ENCODE data around the gene TEDC1. TPM values are rescaled to one million over a fixed set of nuclear protein-coding genes. Genes with fewer than 3 reads are reported as not detected.

TEDC1 gene
- polyA plus RNA-seq, 1 experiment = 6.4 TPM

DNA sequence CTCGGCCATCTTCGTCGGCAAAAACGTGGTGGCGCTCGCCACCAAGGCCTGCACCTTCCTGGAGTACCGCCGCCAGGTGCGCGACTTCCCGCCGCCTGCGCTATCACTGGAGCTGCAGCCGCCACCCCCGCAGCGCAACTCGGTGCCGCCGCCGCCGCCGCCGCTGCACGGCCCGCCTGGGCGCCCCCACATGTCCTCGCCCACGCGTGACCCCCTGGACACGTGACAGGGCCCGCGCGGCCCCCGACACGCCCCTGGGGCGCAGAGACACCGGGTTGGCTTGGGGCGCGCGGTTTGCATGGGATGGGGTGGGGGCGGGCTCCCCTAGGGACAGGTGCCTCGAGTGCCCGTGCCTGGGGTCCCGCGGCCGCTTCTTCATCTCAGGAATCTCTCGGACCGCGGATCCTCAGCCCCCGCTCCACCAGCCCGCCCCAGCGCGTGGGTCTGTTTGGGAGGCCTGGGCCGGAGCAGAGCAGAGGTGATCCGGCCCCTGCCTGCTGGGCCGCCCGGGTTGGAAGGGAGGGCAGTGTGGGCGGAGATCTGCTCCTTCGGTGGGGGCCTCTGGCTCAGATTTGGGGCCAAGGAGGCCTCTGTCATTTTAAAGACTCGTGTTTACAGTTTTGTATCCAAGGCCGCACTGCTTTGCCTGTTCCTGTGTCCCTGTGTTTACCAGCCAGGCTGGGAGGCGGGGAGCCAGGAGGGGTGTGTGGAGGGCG is 38.7 kb downstream of the TEDC1 start:
- POLR2A ChIA-PET = no interaction called here
- H3K4me3 ChIP-seq (ENCODE audit: low read depth, low read length) = no peak overlapping the region
- DNase-seq (ENCODE audit: low read depth) = no peak
- no peaks in the 10 kb centered on the region; the same call in 1 of the 2 replicates for H3K36me3 ChIP-seq (ENCODE audit: control insufficient read depth, insufficient read depth, low read length)
- H3K27me3 ChIP-seq (ENCODE audit: control insufficient read depth, insufficient read depth, low read length) = no peaks in the 10 kb centered on the region
- CTCF ChIA-PET = interaction anchor here (0.7 to 4.0 kb wide), 3 partner anchors 13 to 159 kb away, joined by 3 to 19 read pairs (median 16); no protein-coding TSS in a partner anchor
- no peak for TF ChIP-seq CTCF (IDR thresholded peaks at IDR 0.05; ENCODE audit: insufficient read depth, low read depth, low read length)

- DNase-seq (ENCODE audit: low read depth) = no peak
- TF ChIP-seq CTCF (IDR thresholded peaks at IDR 0.05; ENCODE audit: insufficient read depth, low read depth, low read length) = no peak
- Histone ChIP-seq H3K27me3 (ENCODE audit: control insufficient read depth, insufficient read depth, low read length) (no peaks in the 10 kb centered on the region), H3K4me3 (ENCODE audit: low read depth, low read length) (no peak overlapping the region), H3K36me3 (ENCODE audit: control insufficient read depth, insufficient read depth, low read length) (no peaks in the 10 kb centered on the region; the same call in 1 of the 2 replicates)
- POLR2A ChIA-PET = no interaction called here
- CTCF ChIA-PET = interaction anchor here (2.2 to 4.0 kb wide), 2 partner anchors 41 to 160 kb away, joined by 6 to 16 read pairs; no protein-coding TSS in a partner anchor
Observed at GRCh38 chr14:105530285-105531087, 39.4 kb downstream of the TEDC1 start.

DNA sequence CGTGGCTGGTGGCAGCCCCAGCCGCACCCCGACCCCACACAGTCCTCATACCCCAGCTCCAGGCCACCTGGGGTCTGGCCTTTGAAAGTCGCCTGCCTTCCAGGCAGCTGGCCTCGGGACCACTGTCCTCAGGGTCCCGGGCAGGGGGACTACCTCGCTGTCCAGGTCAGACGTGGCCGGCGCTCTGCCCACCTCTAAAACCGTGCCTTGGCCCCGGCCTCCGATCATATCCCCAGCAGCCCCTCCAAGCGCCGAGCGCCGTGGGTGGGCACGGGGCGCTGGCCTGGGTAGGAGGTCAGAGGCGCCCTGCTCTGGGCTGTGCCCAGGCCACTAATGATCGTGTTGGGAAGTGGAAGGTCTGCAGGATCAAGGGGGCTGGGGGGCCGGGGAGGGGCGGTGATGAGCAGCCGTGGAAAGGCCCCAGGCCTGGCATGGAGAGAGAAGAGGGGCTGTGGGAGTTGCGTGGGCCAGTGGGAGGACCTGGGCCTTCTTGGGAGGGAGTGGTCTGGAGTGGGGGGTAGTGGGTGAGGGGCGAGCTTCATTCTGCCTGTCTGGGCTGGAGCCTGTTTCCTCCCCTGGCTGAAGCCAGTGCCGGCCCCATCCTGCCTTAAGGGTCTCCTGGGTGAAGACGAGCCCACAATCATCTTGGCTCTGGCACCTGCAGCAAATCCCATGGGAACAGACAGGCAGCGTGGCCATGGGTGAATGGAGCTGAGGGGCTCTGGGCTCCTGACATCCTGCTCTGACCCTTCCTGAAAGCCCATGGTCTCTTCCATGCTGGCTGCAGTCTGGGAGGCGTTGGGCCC is 40.2 kb downstream of the TEDC1 start:
- CTCF ChIA-PET = interaction anchor here (2.2 to 4.0 kb wide), 2 partner anchors 41 to 161 kb away, joined by 6 to 16 read pairs; no protein-coding TSS in a partner anchor
- POLR2A ChIA-PET = no interaction called here
- no peak for TF ChIP-seq CTCF (IDR thresholded peaks at IDR 0.05; ENCODE audit: insufficient read depth, low read depth, low read length)
- H3K36me3 ChIP-seq (ENCODE audit: control insufficient read depth, insufficient read depth, low read length) = no peaks in the 10 kb centered on the region; the same call in 1 of the 2 replicates
- DNase-seq (ENCODE audit: low read depth) = no peak
- H3K4me3 ChIP-seq (ENCODE audit: low read depth, low read length) = no peak overlapping the region
- no peaks in the 10 kb centered on the region for H3K27me3 ChIP-seq (ENCODE audit: control insufficient read depth, insufficient read depth, low read length)

GRCh38 chr14:105531894-105532623 is 41.0 kb downstream of the TEDC1 start:
- Histone ChIP-seq H3K4me3 (ENCODE audit: low read depth, low read length) (no peak overlapping the region), H3K27me3 (ENCODE audit: control insufficient read depth, insufficient read depth, low read length) (no peaks in the 10 kb centered on the region), H3K36me3 (ENCODE audit: control insufficient read depth, insufficient read depth, low read length) (no peaks in the 10 kb centered on the region; the same call in 1 of the 2 replicates)
- DNase-seq (ENCODE audit: low read depth) = no peak
- TF ChIP-seq CTCF (IDR thresholded peaks at IDR 0.05; ENCODE audit: insufficient read depth, low read depth, low read length) = no peak
- CTCF ChIA-PET = interaction anchor here (1.9 to 4.0 kb wide), 3 partner anchors 42 to 161 kb away, joined by 6 to 16 read pairs (median 8); no protein-coding TSS in a partner anchor
- POLR2A ChIA-PET = no interaction called here

All from BJ (cell line).